K562 (cell line): Measurements from ENCODE around the gene NARF. TPM values are rescaled to one million over a fixed set of nuclear protein-coding genes. Genes with fewer than 3 reads are reported as not detected.

Experiments used
- ATAC-seq: fragments of 200-7000 bp; cut with Tn5 transposase; 3 replicates; pipeline ENCODE4 v1.9.1; 2020; ENCODE audit warnings: moderate library complexity
- BruUV-seq: library from RNA; stranded (reverse); fragments of 400-500 nt; replicated peaks from 2 replicates; lab custom pipeline; 2021; lab: Mats Ljungman, UMichigan
- CTCF ChIA-PET: fragments of 300-600 bp; formaldehyde crosslinking; extraction: SDS; loops from one replicate; lab custom pipeline; 2021; ENCODE audit warnings: low intra/inter-chr PET ratio; lab: Yijun Ruan, JAX
- POLR2A ChIA-PET: fragments of 300-600, 350-650 bp; sonication (Branson Sonifier 250); formaldehyde crosslinking; extraction: SDS; loops from one replicate; lab custom pipeline; 2021; ENCODE audit warnings: antibody characterized with exemption, inconsistent platforms; lab: Yijun Ruan, JAX
- DNase-seq, 4 experiments: peaks; one replicate each; pipeline versions ENCODE4 v3.0.0 to v3.0.0-alpha.2; 2011 to 2018; ENCODE audit warnings: low spot score in 3 of 4, mixed read lengths in 3 of 4; ENCODE audit errors: extremely low read depth in 1 of 4
- FAIRE-seq: peaks from 2 replicates; lab custom pipeline; 2011; peaks lifted over from hg19 to GRCh38; lab: Jason Lieb, UNC
- H2AFZ ChIP-seq: 2 replicates; pipeline ENCODE4 v1.6.0; 2011; ENCODE audit warnings: low read depth, low read length, control low read depth, inconsistent platforms
- H3K27ac ChIP-seq: fragments of 200-600 bp; 3 replicates; pipeline ENCODE4 v1.8.0; 2011; ENCODE audit warnings: low read depth, mild to moderate bottlenecking, control low read depth, inconsistent platforms, low read length, moderate library complexity, mixed read lengths; ENCODE audit errors: extremely low read depth
- H3K27me3 ChIP-seq, 2 experiments: fragments of 300-600 bp in 1 of 2; 2 replicates in 1 of 2; 3 replicates in 1 of 2; pipeline versions ENCODE4 v1.6.0 to v1.8.0; 2011; ENCODE audit warnings: inconsistent platforms in 2 of 2, low read length in 2 of 2, mild to moderate bottlenecking in 1 of 2, mixed read lengths in 1 of 2, moderate library complexity in 1 of 2; ENCODE audit not compliant: control insufficient read depth in 2 of 2, insufficient read depth in 2 of 2
- H3K36me3 ChIP-seq: fragments of 300-600 bp; 3 replicates; pipeline ENCODE4 v1.8.0; 2011; ENCODE audit warnings: mild to moderate bottlenecking, low read length, inconsistent platforms; ENCODE audit not compliant: control insufficient read depth, insufficient read depth
- H3K4me1 ChIP-seq, 2 experiments: fragments of 200-600 bp in 1 of 2; replicated peaks in 1 of 2; 2 replicates in 1 of 2; 3 replicates in 1 of 2; pipeline versions ENCODE4 v1.5.1 to v1.8.0; 2011; ENCODE audit warnings: inconsistent platforms in 2 of 2, low read length in 2 of 2, mild to moderate bottlenecking in 1 of 2, mixed read lengths in 1 of 2, moderate library complexity in 1 of 2; ENCODE audit not compliant: control insufficient read depth in 2 of 2, insufficient read depth in 2 of 2
- H3K4me2 ChIP-seq: 2 replicates; pipeline ENCODE4 v1.6.1; 2011; ENCODE audit warnings: low read length, control low read depth, inconsistent platforms, mixed read lengths; ENCODE audit not compliant: insufficient read depth
- H3K4me3 ChIP-seq: fragments of 200-600 bp; sonication (generic), shearing (Covaris generic); 2 replicates; pipeline ENCODE4 v1.5.1; 2016; ENCODE audit warnings: control low read depth, inconsistent platforms
- H3K79me2 ChIP-seq: fragments of 200-600 bp; 3 replicates; pipeline ENCODE4 v1.8.0; 2011; ENCODE audit warnings: low read length, inconsistent platforms; ENCODE audit not compliant: control insufficient read depth, insufficient read depth
- H3K9ac ChIP-seq, 2 experiments: 2 replicates each; pipeline versions ENCODE4 v1.6.0 to v1.6.1; 2011; ENCODE audit warnings: low read depth in 2 of 2, low read length in 2 of 2, control low read depth in 1 of 2, inconsistent platforms in 1 of 2, mild to moderate bottlenecking in 1 of 2, mixed read lengths in 1 of 2; ENCODE audit not compliant: insufficient read depth in 1 of 2
- H3K9me1 ChIP-seq: one replicate; pipeline ENCODE4 v1.6.0; 2011; ENCODE audit warnings: inconsistent platforms, mild to moderate bottlenecking, low read length, moderate library complexity; ENCODE audit not compliant: control insufficient read depth, insufficient read depth
- H3K9me3 ChIP-seq: replicated peaks from 2 replicates; pipeline ENCODE4 v1.5.1; 2011; ENCODE audit warnings: low read depth, low read length, inconsistent platforms; ENCODE audit not compliant: control insufficient read depth, insufficient read depth
- H4K20me1 ChIP-seq: replicated peaks from 2 replicates; pipeline ENCODE4 v1.6.1; 2011; ENCODE audit warnings: low read length, inconsistent platforms, mixed read lengths; ENCODE audit not compliant: control insufficient read depth, insufficient read depth
- CCNT2 ChIP-seq: IDR thresholded peaks from 2 replicates; pipeline ENCODE4 v1.6.1; 2011; ENCODE audit warnings: borderline replicate concordance, low read depth, mild to moderate bottlenecking, moderate library complexity, mixed read lengths, low read length; ENCODE audit not compliant: insufficient read length; ENCODE audit errors: extremely low read depth
- CHD2 ChIP-seq: IDR thresholded peaks from 2 replicates; pipeline ENCODE4 v1.6.1; 2011; ENCODE audit warnings: low read depth, low read length
- EP400 ChIP-seq: fragments of 450-650 bp; IDR thresholded peaks from 2 replicates; pipeline ENCODE4 v1.6.1; 2017; ENCODE audit warnings: antibody characterized with exemption, mild to moderate bottlenecking, moderate library complexity
- GATA2 ChIP-seq: sonication (generic); formaldehyde crosslinking; IDR thresholded peaks from 2 replicates; pipeline ENCODE4 v1.4.0; 2020; ENCODE audit warnings: mild to moderate bottlenecking, missing genetic modification reagents
- HCFC1 ChIP-seq: IDR thresholded peaks from 2 replicates; pipeline ENCODE4 v1.6.1; 2012; ENCODE audit warnings: low read depth, low read length, improper control_type of control experiment
- KDM4B ChIP-seq, 2 experiments: fragments of 450-650 bp in 1 of 2; sonication (generic) in 1 of 2; IDR thresholded peaks; 2 replicates each; pipeline ENCODE4 v1.6.1; 2016 to 2017; ENCODE audit warnings: borderline replicate concordance in 2 of 2, antibody characterized with exemption in 1 of 2, low read depth in 1 of 2, mild to moderate bottlenecking in 1 of 2
- LCOR ChIP-seq: sonication (generic); formaldehyde crosslinking; IDR thresholded peaks from 2 replicates; pipeline ENCODE4 v1.8.0; 2022; ENCODE audit warnings: mild to moderate bottlenecking, missing genetic modification reagents
- MCM7 ChIP-seq, 2 experiments: fragments of 450-650 bp; IDR thresholded peaks; 2 replicates each; pipeline ENCODE4 v1.6.1; 2016 to 2018
- NEUROD1 ChIP-seq: fragments of 150-350 bp; IDR thresholded peaks from 2 replicates; pipeline ENCODE4 v1.6.1; 2014; ENCODE audit warnings: borderline replicate concordance, low read length, low read depth; ENCODE audit not compliant: partially characterized antibody
- PTBP1 ChIP-seq: fragments of 200-400 bp; formaldehyde crosslinking; IDR thresholded peaks from 2 replicates; pipeline ENCODE4 v1.6.1; 2017; ENCODE audit warnings: low read depth, low read length
- RBM22 ChIP-seq: fragments of 200-400 bp; formaldehyde crosslinking; IDR thresholded peaks from 2 replicates; pipeline ENCODE4 v1.6.1; 2018; ENCODE audit warnings: low read length, low read depth; ENCODE audit not compliant: poor library complexity, severe bottlenecking
- RNF2 ChIP-seq: sonication (generic); IDR thresholded peaks from 2 replicates; pipeline ENCODE4 v1.6.1; 2016
- RUNX1 ChIP-seq: sonication (generic); IDR thresholded peaks from 2 replicates; pipeline ENCODE4 v1.6.1; 2016; ENCODE audit warnings: antibody characterized with exemption, low read depth
- SIN3B ChIP-seq: fragments of 450-650 bp; IDR thresholded peaks from 2 replicates; pipeline ENCODE4 v1.6.1; 2017; ENCODE audit warnings: low read depth, mild to moderate bottlenecking, moderate library complexity
- SNRNP70 ChIP-seq: fragments of 200-400 bp; formaldehyde crosslinking; optimal IDR thresholded peaks from 2 replicates; pipeline ENCODE3; 2017; ENCODE audit warnings: low read depth, low read length
- THRAP3 ChIP-seq: fragments of 450-650 bp; IDR thresholded peaks from 2 replicates; pipeline ENCODE4 v1.6.1; 2016; ENCODE audit warnings: mild to moderate bottlenecking, inconsistent platforms, borderline replicate concordance
- UBTF ChIP-seq, 2 experiments: IDR thresholded peaks; 2 replicates each; pipeline ENCODE4 v1.6.1; 2012; ENCODE audit warnings: improper control_type of control experiment in 2 of 2, low read depth in 2 of 2, low read length in 2 of 2, borderline replicate concordance in 1 of 2
- ZBTB17 ChIP-seq: fragments of 450-650 bp; formaldehyde crosslinking; IDR thresholded peaks from 2 replicates; pipeline ENCODE4 v1.4.0; 2020; ENCODE audit warnings: mild to moderate bottlenecking
- ZNF239 ChIP-seq: fragments of 250-450 bp; sonication (Bioruptor Pico); IDR thresholded peaks from 2 replicates; pipeline ENCODE4 v1.4.0; 2020; ENCODE audit warnings: mild to moderate bottlenecking
- ZNF253 ChIP-seq: fragments of 250-450 bp; sonication (Bioruptor Pico); conservative IDR thresholded peaks from 2 replicates; pipeline ENCODE4 v1.6.1; 2021; ENCODE audit warnings: mild to moderate bottlenecking
- ZNF589 ChIP-seq: fragments of 200-800 bp; sonication (Bioruptor generic); IDR thresholded peaks from 2 replicates; pipeline ENCODE4 v1.6.1; 2016; ENCODE audit warnings: low read depth, missing genetic modification characterization, missing compliant biosample characterization
- WGBS: fragments of 100-300 bp; shearing (Covaris generic); methylation state at CpG from one replicate; pipeline ENCODE4 v1.1.6; 2016; ENCODE audit warnings: low coverage, mixed read lengths; ENCODE audit not compliant: insufficient coverage; ENCODE audit errors: missing lambda C conversion rate; 5-methylcytosine and 5-hydroxymethylcytosine counted together
- in situ Hi-C: fragments of 300-500 bp; cut with MboI; formaldehyde crosslinking; loops from 4 replicates; pipeline ENCODE4 v1.15.0; 2018; ENCODE audit warnings: inconsistent platforms, mixed read lengths
- intact Hi-C: fragments of 100-400 bp; cut with micrococcal nuclease; formaldehyde crosslinking; loops from 2 replicates; pipeline ENCODE4 v1.14.2; 2022
- polyA plus RNA-seq, 8 experiments: library from polyadenylated mRNA; depleted of rRNA in 4 of 8; stranded (reverse) in 5 of 8; unstranded in 3 of 8; fragments of >200 nt; fragmentation: Nextera tagmentation in 2 of 8; fragmentation: Illumina TruSeq in 1 of 8; extraction: Ambion mirVana in 2 of 8; extraction: Trizol in 1 of 8; gene quantifications; 2 replicates each; pipeline versions ENCODE4 v1.2.1 to v1.2.3, GENCODE V29; 2011 to 2014; ENCODE audit warnings: inconsistent platforms in 1 of 8, missing spikeins in 1 of 8
- total RNA-seq, 7 experiments: library from RNA; depleted of rRNA in 6 of 7; stranded (reverse); fragments of >200 nt in 6 of 7; fragmentation: Illumina TruSeq in 2 of 7; extraction: Trizol in 2 of 7; gene quantifications; 2 replicates each; pipeline versions ENCODE4 v1.2.1 to v1.2.3, GENCODE V29; 2011 to 2021; ENCODE audit warnings: low replicate concordance in 1 of 7

Gene NARF
- total and polyA plus RNA-seq, 9 of the 15 experiments (the other 6 are each of a cell fraction or from before 2014, with no cell fraction given), result 60.4 to 423 (median 132) TPM

GRCh38 chr17:82494236-82495055, 35.9 kb downstream of the NARF start:
- peak overlapping the region; percentile 92 for H2AFZ ChIP-seq
- TSS peak; percentile 100 for BruUV-seq
- WGBS, result 1% methylated on average over 17 of the region's 17 CpGs
- H3K9ac ChIP-seq, result peak overlapping the region; percentile 53 to 72; a peak in 2 of 4 replicates
- CTCF ChIA-PET, result interaction anchor here (0.7 to 1.8 kb wide), 5 partner anchors 57 to 1486 kb away, joined by 3 to 5 read pairs (median 5); no protein-coding TSS in a partner anchor
- POLR2A ChIA-PET, result interaction anchor here (0.5 to 1.4 kb wide), 3 partner anchors 9 to 471 kb away, joined by 3 to 4 read pairs (median 4); partner anchors contain the start of gene LRRC45
- peak; percentile 88 to 95 (median 92) for DNase-seq
- no peaks in the 10 kb centered on the region; the same call in 1 of the 2 replicates for H3K9me3 ChIP-seq
- intact Hi-C loops, result loop anchor here (1.0 to 10.0 kb wide), 5 partner anchors 25 to 140 kb away; partner anchors contain the start of genes FOXK2, HEXD, NARF and OGFOD3
- 0 out of 2 replicates have a peak, but pooled peaks cover 6% of the 10 kb centered on the region for H4K20me1 ChIP-seq
- H3K27ac ChIP-seq, result peak overlapping the region; percentile 50; the same call in 1 of the 3 replicates
- peak; percentile 99 for FAIRE-seq
- peaks cover 5 to 48% of the 10 kb centered on the region in 2 experiments; a peak in 4 of 5 replicates for H3K4me1 ChIP-seq
- in situ Hi-C loops, result no loop called here
- ATAC-seq, result peak; percentile 92
- no peaks in the 10 kb centered on the region for H3K27me3 ChIP-seq
- peak overlapping the region; percentile 79 for H3K4me2 ChIP-seq
- H3K79me2 ChIP-seq, result no peaks in the 10 kb centered on the region
- peaks cover 3% of the 10 kb centered on the region for H3K9me1 ChIP-seq
- H3K4me3 ChIP-seq, result peak overlapping the region; percentile 44
- H3K36me3 ChIP-seq, result no peaks in the 10 kb centered on the region
- TF ChIP-seq CCNT2 (no peak), CHD2 (0 out of 2 replicates have a peak, but pooled peaks have one; percentile 53), ZNF239 (CRISPR knock-in tag) (peak; percentile 51), ZNF253 (0 out of 2 replicates have a peak, but pooled peaks have one; percentile 37), GATA2 (CRISPR knock-in tag) (peak; percentile 94), LCOR (CRISPR knock-in tag) (peak; percentile 81; the same call in 1 of the 2 replicates), SIN3B (no peak), ZNF589 (CRISPR knock-in tag) (no peak), PTBP1 (peak; percentile 89), RUNX1 (no peak), RNF2 (peak; percentile 72), SNRNP70 (no peak), NEUROD1 (peak; percentile 74), KDM4B (IDR thresholded peaks at IDR 0.05; ENCODE audit: borderline replicate concordance in 2 of 2, low read depth in 1 of 2) (no peak), RBM22 (peak; percentile 79), HCFC1 (peak; percentile 60), UBTF (IDR thresholded peaks at IDR 0.05; ENCODE audit: borderline replicate concordance in 1 of 2, low read depth in 2 of 2, low read length in 2 of 2) (peak in 1 of 2 experiments; percentile 81; a peak in 2 of 4 replicates), ZBTB17 (CRISPR knock-in tag) (peak; percentile 70; the same call in 1 of the 2 replicates), THRAP3 (no peak), MCM7 (IDR thresholded peaks at IDR 0.05) (no peak), EP400 (peak; percentile 80)
